GM18507 (cell line): Measurements from ENCODE around the gene CALN1.

Source experiments
- DNase-seq: peaks from one replicate; pipeline ENCODE4 v3.0.0; 2011; ENCODE audit warnings: low read depth; ENCODE audit not compliant: insufficient read length; ENCODE audit errors: extremely low spot score
- FAIRE-seq: peaks from 2 replicates; lab custom pipeline; 2011; peaks lifted over from hg19 to GRCh38; lab: Jason Lieb, UNC

The CALN1 gene

GRCh38 chr7:72152161-72153131 lies 259.7 kb downstream of the CALN1 start:
- FAIRE-seq (no peak), DNase-seq (no peak)

GRCh38 chr7:72140566-72140965 lies 271.6 kb downstream of the CALN1 start:
- FAIRE-seq (no peak), DNase-seq (no peak)

GRCh38 chr7:72127136-72127535 lies 285.0 kb downstream of the CALN1 start:
- FAIRE-seq, result no peak
- no peak for DNase-seq

GRCh38 chr7:72123913-72124312 lies 288.2 kb downstream of the CALN1 start:
- FAIRE-seq, result no peak
- DNase-seq, result no peak

GRCh38 chr7:72118366-72118765 lies 293.8 kb downstream of the CALN1 start:
- FAIRE-seq, result no peak
- DNase-seq, result no peak

- no peak for DNase-seq
- no peak for FAIRE-seq
These were observed 298.0 kb downstream of the CALN1 start for GRCh38 chr7:72114129-72114528.

GRCh38 chr7:72112992-72113391 lies 299.1 kb downstream of the CALN1 start:
- FAIRE-seq, result no peak

GRCh38 chr7:72112530-72112929 lies 299.6 kb downstream of the CALN1 start:
- no peak for DNase-seq
- no peak for FAIRE-seq

More at GRCh38 chr7:72112992-72113391, 299.1 kb downstream of the CALN1 start:
- no peak for DNase-seq

GRCh38 chr7:72111086-72111485 lies 301.1 kb downstream of the CALN1 start:
- FAIRE-seq (no peak), DNase-seq (no peak)

- no peak for DNase-seq
- no peak for FAIRE-seq
These were observed 302.6 kb downstream of the CALN1 start for GRCh38 chr7:72109566-72109965.

GRCh38 chr7:72106405-72106804 lies 305.7 kb downstream of the CALN1 start:
- FAIRE-seq (no peak), DNase-seq (no peak)

GRCh38 chr7:72101444-72101843 lies 310.7 kb downstream of the CALN1 start:
- DNase-seq, result no peak
- FAIRE-seq, result no peak

- DNase-seq, result no peak
These were observed 312.4 kb downstream of the CALN1 start for GRCh38 chr7:72099784-72100183.

GRCh38 chr7:72098807-72099580 lies 313.1 kb downstream of the CALN1 start:
- DNase-seq, result no peak
- FAIRE-seq, result no peak

More at GRCh38 chr7:72099784-72100183, 312.4 kb downstream of the CALN1 start:
- FAIRE-seq, result no peak

- no peak for DNase-seq
- no peak for FAIRE-seq
These were observed 314.9 kb downstream of the CALN1 start for GRCh38 chr7:72097226-72097625.

- no peak for DNase-seq
- no peak for FAIRE-seq
These were observed 319.4 kb downstream of the CALN1 start for GRCh38 chr7:72092769-72093168.

- DNase-seq (no peak), FAIRE-seq (no peak)
These were observed 324.2 kb downstream of the CALN1 start for GRCh38 chr7:72087926-72088325.

- DNase-seq (no peak), FAIRE-seq (no peak)
These were observed 331.1 kb downstream of the CALN1 start for GRCh38 chr7:72080865-72081510.

GRCh38 chr7:72080341-72080766 lies 331.8 kb downstream of the CALN1 start:
- DNase-seq (no peak), FAIRE-seq (no peak)

- FAIRE-seq (no peak), DNase-seq (no peak)
These were observed 333.3 kb downstream of the CALN1 start for GRCh38 chr7:72078856-72079255.
